ENCODE results near the gene MAT2B. TPM values are rescaled to one million over a fixed set of nuclear protein-coding genes. Genes with fewer than 3 reads are reported as not detected.

Gene MAT2B
- total and polyA plus RNA-seq, 4 donors: 37.5 to 55.0 (median 38.5) TPM

DNA sequence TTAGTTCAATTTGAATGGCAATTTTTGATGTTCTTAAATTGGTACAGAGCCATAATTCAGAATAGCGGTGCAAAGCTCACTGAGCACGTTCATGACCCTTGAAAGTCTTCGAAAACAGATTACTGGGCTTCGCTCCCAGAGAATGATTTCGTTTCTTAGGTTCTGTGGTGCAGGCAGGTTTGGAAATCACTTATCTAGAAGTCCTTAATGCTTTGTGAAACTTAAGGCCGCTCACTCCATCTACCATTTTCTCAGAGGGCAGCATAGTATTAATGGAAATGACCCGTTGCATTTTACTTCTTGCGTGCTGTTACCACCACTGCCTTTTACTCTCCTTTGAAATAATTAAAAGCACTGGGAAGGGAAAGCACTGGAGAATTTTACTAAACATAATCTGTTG, 2.9 kb upstream of the MAT2B start:
- peak overlapping the region; percentile 97 for H3K27ac ChIP-seq (ENCODE audit: low read depth, low read length)
- peaks cover 8% of the 10 kb centered on the region for H3K4me1 ChIP-seq (ENCODE audit: control insufficient read depth, insufficient read depth, low read length)
- peak in 2 of 6 donors; percentile 1 to 2 for DNase-seq (ENCODE audit: low read depth in 4 of 6, low spot score in 6 of 6)
- H3K36me3 ChIP-seq (ENCODE audit: control insufficient read depth, insufficient read depth, low read length): no peaks in the 10 kb centered on the region
- peak overlapping the region; percentile 61 for H3K4me3 ChIP-seq (ENCODE audit: low read depth, low read length)
- WGBS (ENCODE audit: insufficient coverage): 83% methylated on average over 3 of the region's 8 CpGs
- no peaks in the 10 kb centered on the region for H3K27me3 ChIP-seq (ENCODE audit: control insufficient read depth, insufficient read depth, low read length)
- no peaks in the 10 kb centered on the region for H3K9me3 ChIP-seq (ENCODE audit: control insufficient read depth, insufficient read depth, low read length)

DNA sequence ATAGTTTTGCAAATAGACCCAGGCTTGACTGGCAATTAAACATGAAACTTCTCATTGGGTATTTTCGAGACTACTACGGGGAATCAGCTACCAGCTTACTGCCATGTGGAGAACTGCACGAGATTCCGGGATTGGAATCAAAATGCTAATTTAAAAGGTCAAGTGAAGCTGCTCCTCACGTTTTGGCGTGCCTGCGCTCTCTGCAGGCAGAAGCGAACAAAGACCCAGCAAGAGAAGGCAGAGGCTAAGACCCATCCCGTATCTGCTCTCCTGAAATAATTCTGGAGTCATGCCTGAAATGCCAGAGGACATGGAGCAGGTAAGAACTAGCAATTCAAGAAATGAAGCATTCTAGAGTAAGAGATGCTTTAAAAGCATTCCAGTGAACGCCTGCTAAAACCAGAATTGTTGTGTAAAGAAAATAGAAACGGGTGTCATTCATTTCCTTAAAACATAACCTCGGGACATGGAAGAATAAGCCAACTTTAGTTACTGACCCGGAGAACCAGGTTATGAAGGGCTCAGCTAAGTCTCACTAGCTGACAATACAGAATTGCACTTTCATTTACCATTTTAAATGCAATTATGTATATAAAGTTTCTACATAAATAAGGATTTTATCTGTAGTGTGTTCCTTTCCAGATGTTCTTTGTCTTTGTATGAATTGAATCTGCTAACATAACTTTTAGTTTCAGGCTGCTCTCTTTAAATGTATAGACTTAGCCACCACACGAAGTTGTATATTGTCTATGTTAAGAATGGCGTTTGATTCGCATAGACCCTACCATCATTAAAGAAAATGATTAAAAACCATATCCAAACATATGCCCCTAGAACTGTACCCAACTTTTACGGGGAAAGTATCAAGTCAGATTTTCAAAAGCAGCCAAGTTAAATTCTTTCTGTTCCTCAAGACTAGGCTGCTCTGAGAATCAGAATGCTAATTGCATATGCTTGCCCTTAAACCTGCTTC, 2.0 kb upstream of the MAT2B start:
- 4% methylated on average over 10 of the region's 17 CpGs for WGBS (ENCODE audit: insufficient coverage)
- no peaks in the 10 kb centered on the region for H3K27me3 ChIP-seq (ENCODE audit: control insufficient read depth, insufficient read depth, low read length)
- DNase-seq (ENCODE audit: low read depth in 4 of 6, low spot score in 6 of 6): peak in 5 of 6 donors; percentile 51 to 88 (median 65)
- H3K4me1 ChIP-seq (ENCODE audit: control insufficient read depth, insufficient read depth, low read length): peaks cover 11% of the 10 kb centered on the region
- H3K27ac ChIP-seq (ENCODE audit: low read depth, low read length): peak overlapping the region; percentile 97
- no peaks in the 10 kb centered on the region for H3K9me3 ChIP-seq (ENCODE audit: control insufficient read depth, insufficient read depth, low read length)
- H3K4me3 ChIP-seq (ENCODE audit: low read depth, low read length): peak overlapping the region; percentile 61
- no peaks in the 10 kb centered on the region for H3K36me3 ChIP-seq (ENCODE audit: control insufficient read depth, insufficient read depth, low read length)

DNA sequence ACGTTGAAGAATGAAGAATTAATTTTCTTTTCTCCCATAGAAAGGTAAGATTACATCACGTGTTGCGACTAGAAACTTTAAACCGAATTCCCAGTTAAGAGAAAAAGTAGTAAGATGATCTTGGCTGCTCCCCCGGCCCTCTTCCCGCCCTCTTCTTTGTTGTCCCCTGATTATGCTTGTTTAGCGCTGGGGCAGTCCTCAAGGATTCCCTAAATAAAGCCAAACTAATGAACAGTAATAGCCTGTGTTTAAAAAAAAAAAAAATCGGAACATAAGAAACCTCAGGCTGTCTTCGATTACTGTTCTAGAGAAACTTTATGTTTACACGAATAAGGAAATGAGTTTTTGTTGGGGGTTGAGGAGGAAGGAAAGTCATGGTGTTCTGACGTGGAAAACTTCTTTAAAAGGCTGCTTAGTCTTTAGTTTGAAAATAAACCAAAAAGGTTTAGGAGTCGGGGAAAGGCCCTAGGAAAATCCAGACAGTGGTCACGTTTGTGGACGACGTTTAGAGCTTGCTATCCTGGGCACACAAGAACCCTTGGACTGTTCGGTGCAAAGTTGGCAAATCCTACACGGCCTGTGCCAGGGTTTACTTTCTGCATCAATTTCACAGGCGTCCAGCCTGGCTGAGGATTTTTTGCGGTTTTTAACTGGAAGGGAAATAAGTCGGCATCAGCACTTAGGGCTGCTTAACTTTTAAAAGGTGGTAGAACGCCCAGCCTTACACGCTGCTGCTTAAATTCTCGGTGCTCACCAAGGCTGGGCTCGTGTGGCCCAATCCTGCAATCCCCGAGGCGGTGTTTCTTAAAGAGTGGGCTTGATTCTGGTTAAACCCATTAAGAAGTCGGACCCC, 1.1 kb upstream of the MAT2B start:
- no peaks in the 10 kb centered on the region for H3K36me3 ChIP-seq (ENCODE audit: control insufficient read depth, insufficient read depth, low read length)
- H3K27me3 ChIP-seq (ENCODE audit: control insufficient read depth, insufficient read depth, low read length): no peaks in the 10 kb centered on the region
- peak overlapping the region; percentile 61 for H3K4me3 ChIP-seq (ENCODE audit: low read depth, low read length)
- H3K4me1 ChIP-seq (ENCODE audit: control insufficient read depth, insufficient read depth, low read length): peaks cover 13% of the 10 kb centered on the region
- 2% methylated on average over 21 of the region's 27 CpGs for whole genome bisulfite sequencing (ENCODE audit: insufficient coverage)
- H3K9me3 ChIP-seq (ENCODE audit: control insufficient read depth, insufficient read depth, low read length): no peaks in the 10 kb centered on the region
- DNase-seq (ENCODE audit: low read depth in 4 of 6, low spot score in 6 of 6): peak in 5 of 6 donors; percentile 29 to 77 (median 61)
- H3K27ac ChIP-seq (ENCODE audit: low read depth, low read length): peak overlapping the region; percentile 97

DNA sequence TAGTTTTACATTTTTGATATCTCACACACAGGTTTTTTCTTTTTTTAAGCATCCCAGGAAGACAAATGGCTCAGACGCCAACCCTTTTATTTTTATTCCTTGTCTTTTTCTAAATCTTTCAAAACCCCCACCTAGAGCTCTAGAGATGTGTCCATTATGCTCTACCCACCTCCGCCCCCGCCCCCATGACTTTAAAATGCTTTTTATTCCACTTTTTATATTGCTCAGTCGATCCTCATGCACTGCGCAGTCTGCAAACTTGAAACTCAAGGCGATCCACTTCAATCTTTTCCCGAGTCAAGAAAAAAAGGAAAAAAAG, 411 bp upstream of the MAT2B start:
- Histone ChIP-seq H3K36me3 (ENCODE audit: control insufficient read depth, insufficient read depth, low read length) (no peaks in the 10 kb centered on the region), H3K27ac (ENCODE audit: low read depth, low read length) (peak overlapping the region; percentile 97), H3K4me3 (ENCODE audit: low read depth, low read length) (peak overlapping the region; percentile 61), H3K4me1 (ENCODE audit: control insufficient read depth, insufficient read depth, low read length) (peaks cover 13% of the 10 kb centered on the region), H3K9me3 (ENCODE audit: control insufficient read depth, insufficient read depth, low read length) (no peaks in the 10 kb centered on the region), H3K27me3 (ENCODE audit: control insufficient read depth, insufficient read depth, low read length) (no peaks in the 10 kb centered on the region)
- no peak for DNase-seq (ENCODE audit: low read depth in 4 of 6, low spot score in 6 of 6)
- WGBS (ENCODE audit: insufficient coverage): 0% methylated on average over 5 of the region's 7 CpGs

DNA sequence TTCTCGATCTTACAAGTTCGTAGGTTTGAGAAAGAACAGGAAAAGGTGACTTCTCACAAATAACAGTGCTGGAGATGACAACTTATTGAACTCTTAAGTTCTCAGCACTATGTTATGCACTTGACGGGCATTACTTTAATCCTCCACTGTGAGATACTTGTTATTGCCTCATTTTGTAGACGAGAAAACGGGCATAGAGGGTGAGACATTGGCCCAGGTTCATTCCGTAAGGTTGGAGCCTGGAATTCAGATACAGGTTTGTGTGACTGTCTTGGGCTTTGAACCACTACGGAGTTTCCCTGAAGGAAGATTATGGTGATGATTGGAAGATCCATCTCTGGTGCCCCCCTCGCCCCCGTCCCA, 657 bp downstream of the MAT2B start:
- DNase-seq (ENCODE audit: low read depth in 4 of 6, low spot score in 6 of 6): peak in 1 of 6 donors; percentile 4
- peaks cover 13% of the 10 kb centered on the region for H3K4me1 ChIP-seq (ENCODE audit: control insufficient read depth, insufficient read depth, low read length)
- peak overlapping the region; percentile 61 for H3K4me3 ChIP-seq (ENCODE audit: low read depth, low read length)
- no peaks in the 10 kb centered on the region for H3K36me3 ChIP-seq (ENCODE audit: control insufficient read depth, insufficient read depth, low read length)
- H3K27ac ChIP-seq (ENCODE audit: low read depth, low read length): peak overlapping the region; percentile 97
- H3K9me3 ChIP-seq (ENCODE audit: control insufficient read depth, insufficient read depth, low read length): no peaks in the 10 kb centered on the region
- 0% methylated on average over 4 of the region's 9 CpGs for WGBS (ENCODE audit: insufficient coverage)
- no peaks in the 10 kb centered on the region for H3K27me3 ChIP-seq (ENCODE audit: control insufficient read depth, insufficient read depth, low read length)

DNA sequence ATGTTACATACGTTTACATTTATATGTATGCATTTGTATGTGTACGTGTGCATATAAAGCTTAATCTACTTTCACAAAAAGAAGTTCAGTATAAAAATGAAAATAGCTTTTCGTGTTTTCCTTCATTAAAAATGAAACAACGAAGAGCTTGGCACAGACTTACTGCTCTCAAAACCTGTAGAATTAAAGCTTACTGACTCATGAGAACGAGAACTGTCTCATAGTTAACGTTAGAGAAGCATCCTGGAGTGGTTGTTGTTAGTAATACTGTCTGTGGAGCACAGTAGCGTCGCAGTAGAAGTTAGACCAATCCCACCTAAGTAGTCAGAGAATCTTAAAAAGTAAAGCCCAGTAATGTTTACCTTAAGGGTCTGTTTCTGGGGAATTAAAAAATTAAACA, 1.3 kb downstream of the MAT2B start:
- Histone ChIP-seq H3K9me3 (ENCODE audit: control insufficient read depth, insufficient read depth, low read length) (no peaks in the 10 kb centered on the region), H3K36me3 (ENCODE audit: control insufficient read depth, insufficient read depth, low read length) (no peaks in the 10 kb centered on the region), H3K4me1 (ENCODE audit: control insufficient read depth, insufficient read depth, low read length) (peaks cover 13% of the 10 kb centered on the region), H3K27ac (ENCODE audit: low read depth, low read length) (peak overlapping the region; percentile 97), H3K27me3 (ENCODE audit: control insufficient read depth, insufficient read depth, low read length) (no peaks in the 10 kb centered on the region), H3K4me3 (ENCODE audit: low read depth, low read length) (peak overlapping the region; percentile 61)
- no CpG with 5 or more reads among the region's 8 CpGs for WGBS (ENCODE audit: insufficient coverage)
- DNase-seq (ENCODE audit: low read depth in 4 of 6, low spot score in 6 of 6): no peak

DNA sequence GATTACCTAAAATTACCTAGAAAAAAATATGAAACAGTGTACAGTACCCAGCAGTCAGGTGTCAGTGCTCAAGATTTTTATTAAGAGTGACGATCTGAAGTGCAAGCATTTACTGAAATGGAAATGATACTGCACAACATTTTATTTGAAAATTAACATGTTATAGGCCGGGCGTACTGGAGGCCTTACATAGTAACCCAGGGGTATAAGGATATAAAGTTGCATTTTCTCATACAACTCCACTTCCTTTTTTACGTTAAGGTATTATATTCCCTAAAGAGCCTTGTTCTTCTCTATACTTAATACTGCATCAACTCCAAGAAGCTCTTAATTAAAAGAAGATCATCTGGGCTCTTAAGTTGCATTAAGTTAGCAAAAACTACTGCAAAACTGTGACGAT, 3.3 kb downstream of the MAT2B start:
- WGBS (ENCODE audit: insufficient coverage): no CpG with 5 or more reads among the region's 5 CpGs
- Histone ChIP-seq H3K4me3 (ENCODE audit: low read depth, low read length) (no peak overlapping the region), H3K4me1 (ENCODE audit: control insufficient read depth, insufficient read depth, low read length) (peaks cover 13% of the 10 kb centered on the region), H3K27me3 (ENCODE audit: control insufficient read depth, insufficient read depth, low read length) (no peaks in the 10 kb centered on the region), H3K9me3 (ENCODE audit: control insufficient read depth, insufficient read depth, low read length) (no peaks in the 10 kb centered on the region), H3K36me3 (ENCODE audit: control insufficient read depth, insufficient read depth, low read length) (peaks cover 7% of the 10 kb centered on the region), H3K27ac (ENCODE audit: low read depth, low read length) (peak overlapping the region; percentile 64)
- no peak for DNase-seq (ENCODE audit: low read depth in 4 of 6, low spot score in 6 of 6)

DNA sequence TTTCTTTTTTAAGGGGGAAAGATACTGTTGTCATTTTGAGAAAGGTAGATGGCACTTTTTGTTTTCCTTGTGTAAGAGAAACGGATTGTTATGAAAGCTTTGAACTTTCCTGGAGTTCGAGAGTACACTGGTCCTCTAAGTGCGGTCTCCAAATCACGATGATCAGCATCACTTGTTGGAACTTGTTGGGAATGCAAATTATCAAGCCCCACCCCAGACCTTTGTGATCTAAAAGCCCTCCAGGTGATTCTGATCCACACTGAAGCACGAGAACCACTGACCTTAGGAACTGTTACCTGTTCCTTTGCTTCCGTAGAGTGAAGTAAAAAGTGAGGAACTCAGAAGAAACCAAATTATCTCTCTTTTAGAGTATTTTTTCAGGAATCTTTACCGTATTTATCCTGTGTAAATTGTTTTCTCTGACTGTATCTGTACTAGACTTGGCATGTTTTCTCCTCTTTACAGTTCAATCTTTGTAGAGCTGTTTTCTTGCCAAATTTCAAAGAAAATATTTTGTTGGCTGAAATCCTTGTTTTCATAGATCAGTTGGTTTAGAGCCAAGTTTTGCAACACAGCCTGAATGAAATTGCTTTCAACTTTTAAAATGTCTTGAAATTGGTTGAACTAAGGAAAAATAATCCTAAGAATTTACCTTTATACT, 4.0 kb downstream of the MAT2B start:
- Histone ChIP-seq H3K9me3 (ENCODE audit: control insufficient read depth, insufficient read depth, low read length) (no peaks in the 10 kb centered on the region), H3K36me3 (ENCODE audit: control insufficient read depth, insufficient read depth, low read length) (peaks cover 7% of the 10 kb centered on the region), H3K27ac (ENCODE audit: low read depth, low read length) (peak overlapping the region; percentile 64), H3K4me3 (ENCODE audit: low read depth, low read length) (peak overlapping the region; percentile 9), H3K4me1 (ENCODE audit: control insufficient read depth, insufficient read depth, low read length) (peaks cover 13% of the 10 kb centered on the region), H3K27me3 (ENCODE audit: control insufficient read depth, insufficient read depth, low read length) (no peaks in the 10 kb centered on the region)
- peak in 2 of 6 donors; percentile 21 to 72 for DNase-seq (ENCODE audit: low read depth in 4 of 6, low spot score in 6 of 6)
- 21% methylated on average over 2 of the region's 7 CpGs for WGBS (ENCODE audit: insufficient coverage)

DNA sequence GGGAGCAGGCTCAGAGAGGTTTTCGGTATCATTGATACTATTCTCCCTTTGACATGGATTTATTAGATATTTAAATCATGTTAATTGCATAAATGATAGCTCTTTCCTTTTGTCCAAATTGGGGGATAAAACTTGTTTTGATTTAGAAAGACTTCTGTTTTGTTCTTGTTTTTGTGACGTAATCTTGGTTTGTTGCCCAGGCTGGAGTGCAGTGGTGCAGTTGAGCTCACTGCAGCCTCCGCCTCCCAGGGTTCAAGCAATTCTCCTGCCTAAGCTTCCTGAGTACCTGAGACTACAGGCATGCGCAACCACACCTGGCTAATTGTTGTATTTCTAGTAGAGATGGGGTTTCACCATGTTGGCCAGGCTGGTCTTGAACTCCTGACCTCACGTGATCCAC, 7.1 kb downstream of the MAT2B start:
- no peak overlapping the region for H3K4me3 ChIP-seq (ENCODE audit: low read depth, low read length)

More for the DNA sequence above, 7.1 kb downstream of the MAT2B start:
- Histone ChIP-seq H3K4me1 (ENCODE audit: control insufficient read depth, insufficient read depth, low read length) (peaks cover 6% of the 10 kb centered on the region), H3K36me3 (ENCODE audit: control insufficient read depth, insufficient read depth, low read length) (peaks cover 14% of the 10 kb centered on the region), H3K9me3 (ENCODE audit: control insufficient read depth, insufficient read depth, low read length) (no peaks in the 10 kb centered on the region), H3K27me3 (ENCODE audit: control insufficient read depth, insufficient read depth, low read length) (no peaks in the 10 kb centered on the region), H3K27ac (ENCODE audit: low read depth, low read length) (no peak overlapping the region)
- WGBS (ENCODE audit: insufficient coverage): 100% methylated on average over 1 of the region's 5 CpGs
- no peak for DNase-seq (ENCODE audit: low read depth in 4 of 6, low spot score in 6 of 6)

Measured in spinal cord (tissue), 10 donors.